Parathyroid adenoma (tissue), 2 donors: ENCODE measurements around the gene ATP5PB.

ENCODE experiments used
- H2AFZ ChIP-seq: fragments of 300-600 bp; sonication (generic); one replicate; pipeline ENCODE4 v1.7.0; 2017; ENCODE audit warnings: antibody characterized with exemption, mild to moderate bottlenecking
- H3K27ac ChIP-seq: fragments of 300-600 bp; sonication (generic); one replicate; pipeline ENCODE4 v1.7.0; 2017
- H3K27me3 ChIP-seq: fragments of 300-600 bp; sonication (generic); one replicate; pipeline ENCODE4 v1.7.0; 2017; ENCODE audit warnings: low read length; ENCODE audit not compliant: control insufficient read depth, insufficient read depth
- H3K36me3 ChIP-seq: fragments of 300-600 bp; sonication (generic); one replicate; pipeline ENCODE4 v1.7.0; 2017; ENCODE audit warnings: low read length; ENCODE audit not compliant: control insufficient read depth, insufficient read depth
- H3K4me1 ChIP-seq: fragments of 300-600 bp; sonication (generic); one replicate; pipeline ENCODE4 v1.7.0; 2017; ENCODE audit warnings: control low read depth
- H3K4me2 ChIP-seq: fragments of 300-600 bp; sonication (generic); one replicate; pipeline ENCODE4 v1.7.0; 2017; ENCODE audit warnings: low read length
- H3K4me3 ChIP-seq: fragments of 300-600 bp; sonication (generic); one replicate; pipeline ENCODE4 v1.7.0; 2017; ENCODE audit warnings: low read depth, low read length
- H3K79me2 ChIP-seq: fragments of 300-600 bp; sonication (generic); one replicate; pipeline ENCODE4 v1.7.0; 2017; ENCODE audit warnings: control low read depth
- H3K9ac ChIP-seq: fragments of 300-600 bp; sonication (generic); one replicate; pipeline ENCODE4 v1.7.0; 2017; ENCODE audit warnings: mild to moderate bottlenecking
- H3K9me3 ChIP-seq: fragments of 300-600 bp; sonication (generic); one replicate; pipeline ENCODE4 v1.7.0; 2017; ENCODE audit warnings: low read length; ENCODE audit not compliant: control insufficient read depth
- CTCF ChIP-seq: fragments of 300-600 bp; sonication (generic); IDR thresholded peaks from one replicate; pipeline ENCODE4 v1.7.0; 2017; ENCODE audit warnings: antibody characterized with exemption, mild to moderate bottlenecking
- donor health status: primary hyperparathyroidism.

ATP5PB gene

GRCh38 chr1:111417755-111418154, 31.5 kb upstream of the ATP5PB start:
- H3K4me3 ChIP-seq = no peak overlapping the region
- TF ChIP-seq CTCF = no peak
- no peak overlapping the region for H3K27ac ChIP-seq
- H3K36me3 ChIP-seq = no peaks in the 10 kb centered on the region
- no peak overlapping the region for H3K4me2 ChIP-seq
- H3K79me2 ChIP-seq = no peaks in the 10 kb centered on the region
- H3K9ac ChIP-seq = no peak overlapping the region
- no peaks in the 10 kb centered on the region for H3K9me3 ChIP-seq
- H3K4me1 ChIP-seq = no peaks in the 10 kb centered on the region
- no peaks in the 10 kb centered on the region for H3K27me3 ChIP-seq
- H2AFZ ChIP-seq = no peak overlapping the region

- no peaks in the 10 kb centered on the region for H3K4me1 ChIP-seq
- H3K9ac ChIP-seq = no peak overlapping the region
- no peak overlapping the region for H3K27ac ChIP-seq
- H3K36me3 ChIP-seq = no peaks in the 10 kb centered on the region
- TF ChIP-seq CTCF = no peak
- no peaks in the 10 kb centered on the region for H3K79me2 ChIP-seq
- no peak overlapping the region for H2AFZ ChIP-seq
- no peaks in the 10 kb centered on the region for H3K27me3 ChIP-seq
- H3K4me2 ChIP-seq = no peak overlapping the region
- no peak overlapping the region for H3K4me3 ChIP-seq
- no peaks in the 10 kb centered on the region for H3K9me3 ChIP-seq
Observed at GRCh38 chr1:111419037-111419436, 30.2 kb upstream of the ATP5PB start.

- Histone ChIP-seq H3K79me2 (no peaks in the 10 kb centered on the region), H3K4me1 (no peaks in the 10 kb centered on the region), H3K4me2 (no peak overlapping the region), H3K27ac (no peak overlapping the region), H3K4me3 (no peak overlapping the region), H3K9ac (no peak overlapping the region), H3K36me3 (no peaks in the 10 kb centered on the region), H3K27me3 (no peaks in the 10 kb centered on the region), H2AFZ (no peak overlapping the region), H3K9me3 (no peaks in the 10 kb centered on the region)
- no peak for TF ChIP-seq CTCF
Observed at GRCh38 chr1:111420377-111420776, 28.9 kb upstream of the ATP5PB start.

GRCh38 chr1:111422546-111423391, 26.5 kb upstream of the ATP5PB start:
- Histone ChIP-seq H3K4me1 (no peaks in the 10 kb centered on the region), H3K4me3 (no peak overlapping the region), H2AFZ (no peak overlapping the region), H3K36me3 (no peaks in the 10 kb centered on the region), H3K27ac (no peak overlapping the region), H3K9me3 (no peaks in the 10 kb centered on the region), H3K4me2 (no peak overlapping the region), H3K27me3 (no peaks in the 10 kb centered on the region), H3K79me2 (no peaks in the 10 kb centered on the region), H3K9ac (no peak overlapping the region)
- TF ChIP-seq CTCF = no peak

GRCh38 chr1:111424281-111424680, 25.0 kb upstream of the ATP5PB start:
- no peak overlapping the region for H3K9ac ChIP-seq
- H3K4me2 ChIP-seq = no peak overlapping the region
- no peaks in the 10 kb centered on the region for H3K36me3 ChIP-seq
- no peak overlapping the region for H3K4me3 ChIP-seq
- no peak overlapping the region for H2AFZ ChIP-seq
- no peaks in the 10 kb centered on the region for H3K4me1 ChIP-seq
- no peak overlapping the region for H3K27ac ChIP-seq
- H3K79me2 ChIP-seq = no peaks in the 10 kb centered on the region
- H3K27me3 ChIP-seq = no peaks in the 10 kb centered on the region
- no peaks in the 10 kb centered on the region for H3K9me3 ChIP-seq
- TF ChIP-seq CTCF = no peak
